Sigmoid colon (tissue), 4 donors: ENCODE measurements around the gene HDAC9.

ENCODE experiments used
- EP300 ChIP-seq, 4 donors: sonication (generic); formaldehyde crosslinking; IDR thresholded peaks; one replicate each; pipeline ENCODE4 v1.6.1; 2017; ENCODE audit warnings: antibody characterized with exemption in 4 of 4
- POLR2A ChIP-seq, 2 donors: fragments of 450-650 bp; IDR thresholded peaks; one replicate each; pipeline ENCODE4 v1.6.1; 2016; ENCODE audit warnings: antibody characterized with exemption in 2 of 2, mild to moderate bottlenecking in 2 of 2, moderate library complexity in 2 of 2
- POLR2AphosphoS5 ChIP-seq, 4 donors: sonication (generic); formaldehyde crosslinking; IDR thresholded peaks; one replicate each; pipeline ENCODE4 v1.6.1; 2017; ENCODE audit warnings: antibody characterized with exemption in 4 of 4
- TF ChIP-seq, protein P1 (sequence below), 4 experiments: fragments of 450-650 bp in 3 of 4; fragments of 200-600 bp in 1 of 4; IDR thresholded peaks; one replicate each; pipeline ENCODE4 v1.5.1; 2016 to 2019; ENCODE audit warnings: antibody characterized with exemption in 4 of 4, mild to moderate bottlenecking in 3 of 4, moderate library complexity in 2 of 4

DNA sequence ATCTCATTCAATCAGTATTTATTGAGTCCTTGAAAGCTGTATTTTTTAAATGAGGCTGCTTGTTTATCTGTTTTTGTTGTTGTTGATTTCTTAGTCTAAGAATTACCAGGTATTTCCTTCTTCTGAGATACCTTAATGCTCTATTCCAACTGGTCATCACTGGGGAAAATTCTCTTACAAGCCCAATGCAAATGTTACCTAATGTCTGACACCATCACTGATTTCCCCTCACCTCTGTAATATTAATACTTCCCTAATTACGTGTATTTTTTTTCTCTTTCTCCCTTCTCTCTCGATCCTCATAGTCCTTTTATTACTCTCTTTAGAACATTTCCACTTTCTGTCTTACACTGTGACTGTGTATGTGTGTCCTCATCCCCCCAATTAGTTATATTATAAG, 13.9 kb downstream of the HDAC9 start:
- TF ChIP-seq, protein P1, sequence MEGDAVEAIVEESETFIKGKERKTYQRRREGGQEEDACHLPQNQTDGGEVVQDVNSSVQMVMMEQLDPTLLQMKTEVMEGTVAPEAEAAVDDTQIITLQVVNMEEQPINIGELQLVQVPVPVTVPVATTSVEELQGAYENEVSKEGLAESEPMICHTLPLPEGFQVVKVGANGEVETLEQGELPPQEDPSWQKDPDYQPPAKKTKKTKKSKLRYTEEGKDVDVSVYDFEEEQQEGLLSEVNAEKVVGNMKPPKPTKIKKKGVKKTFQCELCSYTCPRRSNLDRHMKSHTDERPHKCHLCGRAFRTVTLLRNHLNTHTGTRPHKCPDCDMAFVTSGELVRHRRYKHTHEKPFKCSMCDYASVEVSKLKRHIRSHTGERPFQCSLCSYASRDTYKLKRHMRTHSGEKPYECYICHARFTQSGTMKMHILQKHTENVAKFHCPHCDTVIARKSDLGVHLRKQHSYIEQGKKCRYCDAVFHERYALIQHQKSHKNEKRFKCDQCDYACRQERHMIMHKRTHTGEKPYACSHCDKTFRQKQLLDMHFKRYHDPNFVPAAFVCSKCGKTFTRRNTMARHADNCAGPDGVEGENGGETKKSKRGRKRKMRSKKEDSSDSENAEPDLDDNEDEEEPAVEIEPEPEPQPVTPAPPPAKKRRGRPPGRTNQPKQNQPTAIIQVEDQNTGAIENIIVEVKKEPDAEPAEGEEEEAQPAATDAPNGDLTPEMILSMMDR (IDR thresholded peaks at IDR 0.05): no peak
- TF ChIP-seq POLR2A (IDR thresholded peaks at IDR 0.05) (no peak), POLR2AphosphoS5 (IDR thresholded peaks at IDR 0.05) (no peak), EP300 (IDR thresholded peaks at IDR 0.05) (no peak)
